ENCODE data around the gene DEFB124.

The DEFB124 gene

GRCh38 chr20:31415653-31416052, 59.3 kb downstream of the DEFB124 start:
- TF ChIP-seq CTCF (IDR thresholded peaks at IDR 0.05; ENCODE audit: low read depth, low read length, missing control alignments): no peak
- DNase-seq (ENCODE audit: low read depth): no peak

More at GRCh38 chr20:31415653-31416052, 59.3 kb downstream of the DEFB124 start:
- no peak overlapping the region for H3K4me3 ChIP-seq (ENCODE audit: low read depth, low read length)

Measured in GM12864 (cell line).